HG02610 (cell line): ENCODE data around the gene MARCHF6.

Source experiments
- ATAC-seq: cut with Tn5 transposase; IDR thresholded peaks from one replicate; pipeline ENCODE4 v1.9.1; 2021; ENCODE audit warnings: mild to moderate bottlenecking, moderate library complexity; ENCODE audit not compliant: unreplicated experiment

The MARCHF6 gene, protein sequence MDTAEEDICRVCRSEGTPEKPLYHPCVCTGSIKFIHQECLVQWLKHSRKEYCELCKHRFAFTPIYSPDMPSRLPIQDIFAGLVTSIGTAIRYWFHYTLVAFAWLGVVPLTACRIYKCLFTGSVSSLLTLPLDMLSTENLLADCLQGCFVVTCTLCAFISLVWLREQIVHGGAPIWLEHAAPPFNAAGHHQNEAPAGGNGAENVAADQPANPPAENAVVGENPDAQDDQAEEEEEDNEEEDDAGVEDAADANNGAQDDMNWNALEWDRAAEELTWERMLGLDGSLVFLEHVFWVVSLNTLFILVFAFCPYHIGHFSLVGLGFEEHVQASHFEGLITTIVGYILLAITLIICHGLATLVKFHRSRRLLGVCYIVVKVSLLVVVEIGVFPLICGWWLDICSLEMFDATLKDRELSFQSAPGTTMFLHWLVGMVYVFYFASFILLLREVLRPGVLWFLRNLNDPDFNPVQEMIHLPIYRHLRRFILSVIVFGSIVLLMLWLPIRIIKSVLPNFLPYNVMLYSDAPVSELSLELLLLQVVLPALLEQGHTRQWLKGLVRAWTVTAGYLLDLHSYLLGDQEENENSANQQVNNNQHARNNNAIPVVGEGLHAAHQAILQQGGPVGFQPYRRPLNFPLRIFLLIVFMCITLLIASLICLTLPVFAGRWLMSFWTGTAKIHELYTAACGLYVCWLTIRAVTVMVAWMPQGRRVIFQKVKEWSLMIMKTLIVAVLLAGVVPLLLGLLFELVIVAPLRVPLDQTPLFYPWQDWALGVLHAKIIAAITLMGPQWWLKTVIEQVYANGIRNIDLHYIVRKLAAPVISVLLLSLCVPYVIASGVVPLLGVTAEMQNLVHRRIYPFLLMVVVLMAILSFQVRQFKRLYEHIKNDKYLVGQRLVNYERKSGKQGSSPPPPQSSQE

GRCh38 chr5:10353241-10354047 is at the start of gene MARCHF6:
MARCHF6 (plus strand) TSS chr5:10353695; CDS start chr5:10353899, 204 bp downstream.
- ATAC-seq, result peak; percentile 82

- no peak for ATAC-seq
These were observed 49.8 kb upstream of the MARCHF6 start for GRCh38 chr5:10303699-10304170.

GRCh38 chr5:10304932-10305331 is 48.6 kb upstream of the MARCHF6 start:
- ATAC-seq, result no peak

- no peak for ATAC-seq
These were observed 47.4 kb upstream of the MARCHF6 start for GRCh38 chr5:10306114-10306513.

GRCh38 chr5:10306806-10307205 is 46.7 kb upstream of the MARCHF6 start:
- no peak for ATAC-seq

DNA sequence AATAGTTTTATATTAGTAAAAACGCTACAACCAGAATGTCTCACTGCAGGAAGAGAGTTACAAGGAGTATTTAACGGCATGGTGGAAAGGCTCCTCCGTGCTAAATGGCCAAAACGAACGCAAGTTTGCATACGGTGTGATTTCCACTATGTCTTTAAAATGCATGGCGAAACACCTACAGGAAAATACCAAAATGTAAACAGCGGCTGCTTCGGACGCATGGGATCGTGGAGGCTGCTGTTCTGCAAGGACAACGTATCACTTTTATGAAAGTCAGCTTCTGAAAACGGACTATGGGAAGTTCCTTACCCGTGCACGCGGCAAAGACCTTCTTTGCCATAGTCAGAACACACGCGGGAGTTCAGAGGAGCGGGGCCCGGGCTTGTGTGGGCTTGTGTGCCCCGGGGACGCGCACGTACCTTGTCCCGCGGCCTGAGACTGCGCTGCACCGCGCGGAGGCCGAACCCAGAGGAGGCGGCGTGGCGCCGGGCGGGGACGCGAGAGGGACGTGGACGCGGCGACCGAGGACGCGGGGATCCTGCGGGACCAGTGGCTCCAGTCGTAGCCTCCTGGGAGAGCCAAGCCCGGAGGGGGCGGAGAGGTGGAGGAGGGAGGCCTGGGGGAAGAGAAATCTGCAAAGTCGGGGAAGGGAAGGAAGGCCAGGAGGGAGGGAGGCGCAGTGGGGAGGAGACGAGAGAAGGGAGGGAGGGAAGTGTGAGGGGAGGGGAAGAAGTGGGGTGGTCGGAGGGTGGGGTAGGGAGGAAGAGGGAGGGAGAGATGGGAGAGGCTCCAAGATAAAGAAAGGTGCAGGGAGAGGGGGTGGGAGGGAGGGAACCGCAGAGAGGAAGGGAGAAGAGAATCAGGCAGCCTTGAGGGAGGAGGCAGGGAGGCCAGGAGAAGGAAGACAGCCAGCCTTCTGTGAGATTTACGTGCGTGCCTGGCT is 46.0 kb upstream of the MARCHF6 start, which contains the start of gene CMBL:
CMBL (minus strand) TSS at position 697 of the 943 bp plus-strand sequence. CDS start 17,140 bp downstream, outside the sequence.
- peak; percentile 86 for ATAC-seq

DNA sequence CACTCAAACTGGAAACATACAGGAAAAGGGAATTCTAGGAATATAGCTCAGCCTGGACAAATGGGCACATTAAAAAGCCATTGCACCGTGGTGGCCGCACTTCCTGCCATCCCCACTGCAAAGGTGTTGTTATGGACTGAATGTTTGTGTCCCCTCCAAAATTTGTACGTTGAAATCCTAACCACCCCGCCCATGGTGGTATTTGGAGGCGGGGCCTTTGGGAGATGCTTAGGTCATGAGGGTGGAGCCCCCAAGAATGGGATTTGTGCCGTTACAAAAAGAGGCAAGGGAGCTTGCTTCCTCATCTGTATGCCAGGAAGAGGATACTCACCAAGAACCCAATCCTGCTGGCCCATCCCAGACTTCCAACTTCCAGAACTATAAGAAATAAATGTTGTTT is 44.7 kb upstream of the MARCHF6 start:
- ATAC-seq, result no peak

DNA sequence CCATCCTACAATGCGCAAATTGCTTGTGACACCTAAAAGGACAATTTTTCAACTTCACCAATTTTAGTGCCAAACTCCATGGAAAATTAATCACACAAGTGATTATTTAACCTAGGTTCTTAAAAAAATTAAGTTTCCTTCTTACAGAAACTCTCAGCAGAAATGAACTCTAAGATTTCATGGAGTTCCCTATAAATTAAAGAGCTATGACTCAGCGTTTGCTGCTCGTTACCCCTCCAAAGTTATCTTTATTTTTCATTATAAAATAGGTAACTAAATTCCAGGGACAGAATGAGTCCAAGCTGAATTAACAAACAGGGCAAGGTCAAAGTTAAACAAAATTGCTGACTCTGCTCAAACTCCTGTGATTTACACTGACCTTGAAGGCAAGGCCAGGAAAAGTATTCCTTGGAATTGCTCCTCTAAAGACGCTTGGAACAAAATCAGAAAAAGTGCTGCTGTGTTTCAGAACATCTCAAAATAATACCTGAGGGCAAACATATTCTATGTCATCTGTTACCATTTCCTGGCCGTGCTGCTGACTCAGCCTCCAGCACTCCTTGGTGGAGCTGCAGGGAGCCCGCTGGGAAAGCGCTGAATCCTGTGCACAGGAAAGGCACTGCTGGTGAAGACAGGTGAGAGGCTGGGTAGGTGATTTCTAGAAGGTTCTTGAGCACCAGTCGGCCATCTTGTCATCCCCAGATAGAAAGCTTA is 43.3 kb upstream of the MARCHF6 start:
- no peak for ATAC-seq

- ATAC-seq, result peak; percentile 72
These were observed 42.5 kb upstream of the MARCHF6 start for GRCh38 chr5:10310835-10311570.

DNA sequence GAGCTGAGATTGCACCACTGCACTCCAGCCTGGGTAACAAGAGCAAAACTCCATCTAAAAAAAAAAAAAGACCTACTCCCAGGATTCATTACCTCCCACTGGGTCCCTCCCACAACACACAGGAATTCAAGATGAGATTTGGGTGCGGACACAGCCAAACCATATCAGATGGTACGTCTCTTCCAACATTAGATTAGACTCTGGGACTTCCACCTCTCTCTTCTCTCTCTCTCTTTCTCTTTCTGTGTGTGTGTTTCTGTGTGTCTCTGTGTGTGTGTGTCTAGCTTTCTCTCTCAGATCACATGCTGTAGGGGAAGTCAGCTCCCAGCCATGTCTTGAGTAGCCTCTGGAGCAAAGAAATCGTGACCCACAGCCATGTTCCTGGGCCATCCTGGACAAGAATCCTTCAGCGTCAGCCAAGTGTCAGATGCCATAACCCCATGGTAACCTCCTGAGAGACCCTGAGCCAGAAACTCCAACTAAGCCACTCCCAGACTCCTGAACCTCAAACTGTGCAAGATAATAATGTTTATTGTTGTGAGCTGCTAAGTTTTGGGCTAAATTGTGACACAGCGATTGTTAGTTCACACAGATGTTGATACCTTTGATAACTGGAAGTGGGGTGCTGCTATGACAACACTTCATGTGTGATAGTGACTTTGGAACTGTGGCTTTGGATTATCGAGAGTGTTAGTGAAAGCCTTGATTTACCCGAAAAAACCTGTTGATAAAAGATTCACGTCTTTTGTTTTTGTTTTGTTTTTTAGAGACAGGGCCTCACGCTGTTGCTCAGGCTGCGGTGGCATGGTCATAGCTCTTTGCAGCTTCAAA is 41.7 kb upstream of the MARCHF6 start:
- no peak for ATAC-seq

GRCh38 chr5:10315201-10315600 is 38.3 kb upstream of the MARCHF6 start:
- ATAC-seq, result no peak

- no peak for ATAC-seq
These were observed 37.5 kb upstream of the MARCHF6 start for GRCh38 chr5:10315824-10316509.

DNA sequence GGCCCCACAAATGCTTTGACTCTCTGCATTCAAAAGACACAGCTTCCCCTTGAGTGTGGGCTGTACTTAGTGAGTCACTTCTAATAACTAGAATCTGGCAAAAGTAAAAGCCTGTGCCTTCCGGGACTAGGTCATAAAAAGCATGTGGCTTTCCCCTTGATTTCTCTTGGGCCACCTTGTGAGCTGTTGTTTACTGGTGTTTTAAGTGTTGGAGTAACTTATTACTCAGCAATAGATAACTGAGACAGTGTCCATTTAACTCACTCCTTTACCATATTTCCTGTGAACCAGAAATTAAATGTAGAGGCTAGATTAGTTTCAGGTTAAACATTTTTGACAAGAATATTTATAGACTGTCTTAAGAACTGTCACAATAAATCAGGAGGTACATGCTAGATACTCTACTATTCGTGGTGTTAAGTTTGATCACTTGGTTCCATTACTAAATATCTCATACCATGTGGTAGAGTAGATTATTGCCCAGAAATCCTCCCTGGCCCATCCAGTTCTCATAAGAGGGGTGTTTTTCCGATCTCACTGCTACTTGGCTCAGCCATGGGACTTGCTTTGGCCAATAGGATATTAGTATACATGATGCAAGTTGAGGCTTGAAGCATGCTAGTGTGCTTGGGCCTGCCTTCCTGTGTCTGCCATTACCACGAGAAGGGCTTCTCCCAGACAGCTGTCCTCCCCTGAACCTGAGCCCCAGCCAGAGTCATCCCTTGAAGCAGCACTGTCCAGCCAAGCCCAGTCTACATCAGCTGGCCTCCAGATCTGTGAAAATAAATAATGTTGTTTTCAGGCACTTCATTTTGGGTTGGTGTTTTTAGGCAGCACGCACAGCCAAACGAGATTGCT is 35.4 kb upstream of the MARCHF6 start:
- ATAC-seq, result peak; percentile 86

DNA sequence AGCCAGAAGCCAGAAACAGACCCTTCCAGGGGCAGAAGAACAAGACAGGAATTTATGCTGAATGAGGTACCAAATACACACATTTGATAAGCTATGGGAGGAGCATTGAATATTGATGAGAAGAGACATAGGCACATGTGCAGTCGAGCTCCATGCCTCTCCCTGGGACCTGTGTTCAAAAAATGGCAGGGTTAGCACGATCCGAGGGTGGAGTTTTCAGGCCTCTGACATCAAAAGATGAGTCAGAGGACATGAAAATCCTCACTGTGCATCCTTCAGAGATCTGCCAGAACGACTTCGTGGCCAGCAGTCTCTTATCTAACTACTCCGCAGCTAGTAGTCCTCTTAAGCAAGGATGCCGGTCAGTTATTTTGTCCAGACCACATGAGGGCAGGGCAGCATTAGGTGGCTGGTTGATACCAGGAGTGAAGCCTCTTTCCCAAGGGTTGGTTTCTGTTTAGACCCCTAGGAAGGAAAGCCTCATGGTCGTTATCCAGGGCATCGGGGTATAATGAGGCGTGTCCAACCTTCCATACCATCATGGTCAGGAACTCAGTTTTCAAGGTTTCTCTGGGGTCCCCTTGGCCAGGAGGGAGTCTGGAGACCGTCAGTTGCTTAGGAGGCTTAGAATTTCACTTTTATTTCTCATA is 34.2 kb upstream of the MARCHF6 start:
- no peak for ATAC-seq

- no peak for ATAC-seq
These were observed 32.7 kb upstream of the MARCHF6 start for GRCh38 chr5:10320793-10321192.
